ENCODE results near the gene SCGB1D1. TPM values are rescaled to one million over a fixed set of nuclear protein-coding genes. Genes with fewer than 3 reads are reported as not detected.

The SCGB1D1 gene, protein sequence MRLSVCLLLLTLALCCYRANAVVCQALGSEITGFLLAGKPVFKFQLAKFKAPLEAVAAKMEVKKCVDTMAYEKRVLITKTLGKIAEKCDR
- total RNA-seq, result not detected
- polyA plus RNA-seq, result not detected
- long read RNA-seq, donor 1, result 0 reads
- long read RNA-seq, donor 2, result 0 reads

DNA sequence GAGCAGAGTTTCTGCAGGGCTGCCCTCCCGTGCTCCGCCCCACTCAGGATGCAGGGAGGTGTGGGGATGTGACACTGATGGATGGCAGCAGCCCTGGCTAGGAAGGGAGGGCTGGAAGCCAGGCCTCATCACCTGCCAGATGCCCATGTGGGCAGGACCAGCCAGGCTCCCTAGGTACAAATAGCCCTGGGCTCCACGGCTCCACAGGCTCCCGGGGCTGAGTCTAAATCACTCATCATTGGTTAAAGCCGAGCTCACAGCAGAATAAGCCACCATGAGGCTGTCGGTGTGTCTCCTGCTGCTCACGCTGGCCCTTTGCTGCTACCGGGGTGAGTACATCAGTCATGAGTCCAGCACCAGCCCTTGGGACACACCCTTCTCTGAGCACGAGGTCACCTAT, at the start of gene SCGB1D1:
TSS of gene SCGB1D1 (plus strand) at position 206 of the 400 bp plus-strand sequence. CDS start at position 275, 69 bp downstream.
- no peak within 1 kb of the TSS for H3K27ac ChIP-seq (ENCODE audit: low read depth in 1 of 2, low read length in 2 of 2)
- H3K27me3 ChIP-seq (ENCODE audit: control insufficient read depth in 1 of 2, insufficient read depth in 2 of 2, low read length in 1 of 2), result no peaks in the 10 kb centered on the region
- intact Hi-C loops (cut with DNase I), result no loop called here
- 56 to 64% methylated on average over 9 of the region's 9 CpGs for WGBS, 2 donors
- no peaks in the 10 kb centered on the region for H3K9me3 ChIP-seq (ENCODE audit: control insufficient read depth, low read length)
- DNase-seq, result no peak
- no peaks in the 10 kb centered on the region for H3K4me1 ChIP-seq (ENCODE audit: control insufficient read depth in 1 of 2, insufficient read depth in 2 of 2, low read length in 2 of 2)
- no peaks in the 10 kb centered on the region for H3K36me3 ChIP-seq (ENCODE audit: control insufficient read depth in 1 of 2, insufficient read depth in 2 of 2, low read length in 1 of 2)
- H3K4me3 ChIP-seq (ENCODE audit: low read length in 2 of 2), result no peak within 1 kb of the TSS
- ATAC-seq (ENCODE audit: low FRiP score), result no peak

DNA sequence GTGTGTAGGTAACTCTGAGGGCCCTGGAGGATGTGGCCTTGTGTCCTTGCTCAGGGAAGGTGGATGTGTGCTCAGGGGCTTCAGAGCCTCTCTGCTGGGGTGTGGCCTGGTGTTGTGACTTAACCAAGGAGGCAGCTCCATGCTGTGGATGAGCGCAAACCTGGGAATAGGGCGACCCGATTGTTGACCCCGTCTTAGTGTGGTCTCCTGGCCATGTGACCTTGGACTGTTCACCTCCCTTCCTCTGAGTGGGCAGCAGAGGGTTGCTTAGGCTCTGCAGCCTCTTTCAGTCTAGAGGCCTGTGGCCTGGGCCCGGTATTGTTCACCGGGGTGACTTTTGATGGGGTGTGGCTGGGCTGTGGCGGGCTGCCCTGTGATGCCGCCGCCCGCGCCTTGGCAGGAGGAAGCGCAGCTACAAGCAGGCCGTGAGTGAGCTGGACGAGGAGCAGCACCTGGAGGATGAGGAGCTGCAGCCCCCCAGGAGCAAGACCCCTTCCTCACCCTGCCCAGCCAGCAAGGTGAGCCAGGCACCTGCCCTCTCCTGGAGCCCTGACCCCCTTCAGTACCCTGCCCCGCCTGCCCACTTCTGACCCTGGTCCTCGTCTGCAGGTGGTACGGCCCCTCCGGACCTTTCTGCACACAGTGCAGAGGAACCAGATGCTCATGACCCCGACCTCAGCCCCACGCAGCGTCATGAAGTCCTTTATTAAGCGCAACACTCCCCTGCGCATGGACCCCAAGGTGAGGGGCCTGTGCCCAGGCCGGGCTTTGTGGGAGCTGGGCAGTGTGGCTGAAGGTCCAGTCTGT, 49.5 kb upstream of the SCGB1D1 start:
- no peaks in the 10 kb centered on the region for H3K9me3 ChIP-seq (ENCODE audit: control insufficient read depth, low read length)
- DNase-seq, result peak in 1 of 2 donors; percentile 69
- H3K27ac ChIP-seq (ENCODE audit: low read depth in 1 of 2, low read length in 2 of 2), result no peak overlapping the region
- H3K4me1 ChIP-seq (ENCODE audit: control insufficient read depth in 1 of 2, insufficient read depth in 2 of 2, low read length in 2 of 2), result no peaks in the 10 kb centered on the region
- peaks cover 0 to 4% of the 10 kb centered on the region in 2 donors for H3K36me3 ChIP-seq (ENCODE audit: control insufficient read depth in 1 of 2, insufficient read depth in 2 of 2, low read length in 1 of 2)
- WGBS, 2 donors, result 96 to 97% methylated on average over 24 of the region's 24 CpGs
- ATAC-seq (ENCODE audit: low FRiP score), result no peak
- no peak overlapping the region for H3K4me3 ChIP-seq (ENCODE audit: low read length in 2 of 2)
- intact Hi-C loops (cut with DNase I), result no loop called here
- no peaks in the 10 kb centered on the region for H3K27me3 ChIP-seq (ENCODE audit: control insufficient read depth in 1 of 2, insufficient read depth in 2 of 2, low read length in 1 of 2)

DNA sequence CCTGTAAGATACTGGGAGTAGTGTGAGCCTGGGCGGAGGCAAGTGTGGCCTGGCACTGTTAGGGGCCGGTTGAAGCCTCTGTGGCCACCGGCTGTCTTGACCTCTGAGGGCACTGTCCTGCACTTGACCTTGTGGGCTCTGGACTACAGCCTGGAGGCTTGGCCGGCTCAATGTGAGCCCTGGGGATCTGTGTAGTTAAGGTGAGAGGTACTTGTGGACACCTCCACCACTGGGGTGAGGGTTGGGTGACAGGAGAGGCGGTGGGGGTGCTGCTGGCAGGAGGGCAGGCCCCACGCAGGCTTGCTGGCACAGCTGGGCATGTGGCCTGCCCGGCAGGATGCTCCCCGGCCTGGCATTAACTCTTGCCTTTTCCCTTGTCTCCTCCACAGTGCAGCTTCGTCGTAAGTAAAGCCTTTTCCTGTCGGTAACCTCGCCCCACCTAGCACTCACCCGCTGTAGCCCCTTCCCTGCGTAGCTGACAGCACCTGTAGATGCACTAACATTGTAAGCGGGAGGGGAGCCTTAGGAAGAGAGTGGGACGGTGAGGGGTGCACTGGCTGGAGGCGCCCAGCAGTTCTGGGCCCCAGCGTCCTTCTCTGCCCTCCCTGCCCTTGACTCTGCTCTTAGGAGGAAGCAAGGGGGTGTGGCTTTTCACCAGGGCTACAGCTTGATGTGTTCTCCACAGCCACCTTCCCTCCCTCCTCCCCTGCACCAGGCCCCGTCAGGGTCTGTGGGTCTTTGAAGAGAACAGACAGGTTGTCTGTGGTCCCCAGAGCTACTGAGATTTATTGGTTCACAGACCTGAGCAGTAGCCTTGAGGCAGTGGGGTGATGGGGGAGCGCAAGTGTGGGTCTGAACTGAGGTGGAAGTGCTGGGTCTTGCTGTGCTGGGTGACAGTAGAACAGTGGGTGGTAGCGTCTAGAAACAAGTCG, 48.6 kb upstream of the SCGB1D1 start:
- DNase-seq, result peak in 1 of 2 donors; percentile 32
- no peak overlapping the region for H3K27ac ChIP-seq (ENCODE audit: low read depth in 1 of 2, low read length in 2 of 2)
- H3K4me3 ChIP-seq (ENCODE audit: low read length in 2 of 2), result no peak overlapping the region
- WGBS, 2 donors, result 90 to 92% methylated on average over 22 of the region's 22 CpGs
- no peaks in the 10 kb centered on the region for H3K4me1 ChIP-seq (ENCODE audit: control insufficient read depth in 1 of 2, insufficient read depth in 2 of 2, low read length in 2 of 2)
- no peaks in the 10 kb centered on the region for H3K9me3 ChIP-seq (ENCODE audit: control insufficient read depth, low read length)
- H3K36me3 ChIP-seq (ENCODE audit: control insufficient read depth in 1 of 2, insufficient read depth in 2 of 2, low read length in 1 of 2), result peaks cover 0 to 6% of the 10 kb centered on the region in 2 donors
- intact Hi-C loops (cut with DNase I), result no loop called here
- no peak for ATAC-seq (ENCODE audit: low FRiP score)
- no peaks in the 10 kb centered on the region for H3K27me3 ChIP-seq (ENCODE audit: control insufficient read depth in 1 of 2, insufficient read depth in 2 of 2, low read length in 1 of 2)

DNA sequence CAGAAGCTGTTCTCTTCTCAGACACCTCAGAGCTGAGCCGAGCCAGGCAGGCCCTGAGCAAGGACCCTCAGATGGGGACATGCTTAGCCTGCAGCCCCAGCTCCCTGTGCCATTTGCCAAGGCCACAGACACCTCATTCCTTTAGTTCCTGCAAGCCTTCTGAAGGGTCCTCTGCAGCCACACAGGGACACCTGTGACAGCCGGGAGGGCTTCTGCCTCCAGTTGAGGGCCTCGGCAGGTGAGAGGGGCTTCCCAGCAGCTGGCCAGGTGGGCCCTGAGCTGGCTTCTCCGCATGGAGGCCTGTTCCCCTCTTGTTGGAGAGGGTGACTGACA, 48.0 kb upstream of the SCGB1D1 start:
- Histone ChIP-seq H3K4me1 (ENCODE audit: control insufficient read depth in 1 of 2, insufficient read depth in 2 of 2, low read length in 2 of 2) (no peaks in the 10 kb centered on the region), H3K27me3 (ENCODE audit: control insufficient read depth in 1 of 2, insufficient read depth in 2 of 2, low read length in 1 of 2) (no peaks in the 10 kb centered on the region), H3K27ac (ENCODE audit: low read depth in 1 of 2, low read length in 2 of 2) (no peak overlapping the region), H3K4me3 (ENCODE audit: low read length in 2 of 2) (no peak overlapping the region), H3K36me3 (ENCODE audit: control insufficient read depth in 1 of 2, insufficient read depth in 2 of 2, low read length in 1 of 2) (peaks cover 0 to 10% of the 10 kb centered on the region in 2 donors), H3K9me3 (ENCODE audit: control insufficient read depth, low read length) (no peaks in the 10 kb centered on the region)
- intact Hi-C loops (cut with DNase I), result no loop called here
- 95% methylated on average over 4 of the region's 4 CpGs for WGBS, 2 donors
- ATAC-seq (ENCODE audit: low FRiP score) (no peak), DNase-seq (peak in 1 of 2 donors; percentile 59)

DNA sequence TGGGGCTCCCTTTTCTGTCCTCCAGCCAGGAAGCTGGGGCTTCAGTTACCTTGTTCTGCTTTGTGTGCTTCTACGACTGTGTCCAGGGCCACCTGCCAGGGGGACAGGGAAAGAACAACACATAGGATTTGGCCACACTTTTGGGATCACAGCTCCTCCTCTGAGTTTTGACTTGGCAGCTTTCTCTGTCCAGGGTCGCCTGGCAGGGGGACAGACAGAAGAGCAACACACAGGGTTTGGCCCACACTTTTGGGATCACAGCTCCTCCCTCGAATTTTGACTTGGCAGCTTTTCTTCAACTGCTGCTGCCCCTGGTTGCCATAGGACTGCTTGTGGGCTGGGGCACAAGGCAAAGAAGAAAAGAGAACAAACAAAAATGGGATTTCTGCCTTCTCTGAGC, 47.1 kb upstream of the SCGB1D1 start:
- no peak overlapping the region for H3K27ac ChIP-seq (ENCODE audit: low read depth in 1 of 2, low read length in 2 of 2)

DNA sequence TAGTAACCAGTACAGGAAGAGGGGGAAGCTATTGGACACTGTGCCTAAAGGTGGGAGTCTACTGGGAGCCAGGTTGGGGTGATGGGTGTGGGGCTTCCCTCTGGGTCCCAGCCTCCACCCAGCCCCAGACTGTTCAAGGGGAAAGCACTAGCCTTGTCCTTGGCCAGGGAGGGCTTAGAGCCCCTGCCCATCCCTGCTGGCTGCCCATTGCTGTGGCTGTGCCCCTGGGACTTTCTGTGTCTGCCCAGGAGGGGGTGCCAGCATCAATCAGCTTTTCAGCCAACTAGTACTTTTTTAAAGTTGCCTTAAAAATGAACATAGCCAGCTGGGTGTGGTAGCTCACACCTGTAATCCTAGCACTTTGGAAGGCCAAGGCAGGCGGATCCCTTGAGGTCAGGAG, 46.3 kb upstream of the SCGB1D1 start:
- H3K36me3 ChIP-seq (ENCODE audit: control insufficient read depth in 1 of 2, insufficient read depth in 2 of 2, low read length in 1 of 2), result peaks cover 0 to 10% of the 10 kb centered on the region in 2 donors
- peak; percentile 26 to 55 for DNase-seq
- no peak overlapping the region for H3K4me3 ChIP-seq (ENCODE audit: low read length in 2 of 2)

More for the DNA sequence above, 47.1 kb upstream of the SCGB1D1 start:
- peak; percentile 52 to 75 for DNase-seq
- 1 to 8% methylated on average over 3 of the region's 3 CpGs for WGBS, 2 donors
- H3K9me3 ChIP-seq (ENCODE audit: control insufficient read depth, low read length), result no peaks in the 10 kb centered on the region
- no peaks in the 10 kb centered on the region for H3K27me3 ChIP-seq (ENCODE audit: control insufficient read depth in 1 of 2, insufficient read depth in 2 of 2, low read length in 1 of 2)
- H3K36me3 ChIP-seq (ENCODE audit: control insufficient read depth in 1 of 2, insufficient read depth in 2 of 2, low read length in 1 of 2), result peaks cover 0 to 10% of the 10 kb centered on the region in 2 donors
- H3K4me1 ChIP-seq (ENCODE audit: control insufficient read depth in 1 of 2, insufficient read depth in 2 of 2, low read length in 2 of 2), result no peaks in the 10 kb centered on the region
- intact Hi-C loops (cut with DNase I), result no loop called here
- ATAC-seq (ENCODE audit: low FRiP score), result no peak
- H3K4me3 ChIP-seq (ENCODE audit: low read length in 2 of 2), result no peak overlapping the region

DNA sequence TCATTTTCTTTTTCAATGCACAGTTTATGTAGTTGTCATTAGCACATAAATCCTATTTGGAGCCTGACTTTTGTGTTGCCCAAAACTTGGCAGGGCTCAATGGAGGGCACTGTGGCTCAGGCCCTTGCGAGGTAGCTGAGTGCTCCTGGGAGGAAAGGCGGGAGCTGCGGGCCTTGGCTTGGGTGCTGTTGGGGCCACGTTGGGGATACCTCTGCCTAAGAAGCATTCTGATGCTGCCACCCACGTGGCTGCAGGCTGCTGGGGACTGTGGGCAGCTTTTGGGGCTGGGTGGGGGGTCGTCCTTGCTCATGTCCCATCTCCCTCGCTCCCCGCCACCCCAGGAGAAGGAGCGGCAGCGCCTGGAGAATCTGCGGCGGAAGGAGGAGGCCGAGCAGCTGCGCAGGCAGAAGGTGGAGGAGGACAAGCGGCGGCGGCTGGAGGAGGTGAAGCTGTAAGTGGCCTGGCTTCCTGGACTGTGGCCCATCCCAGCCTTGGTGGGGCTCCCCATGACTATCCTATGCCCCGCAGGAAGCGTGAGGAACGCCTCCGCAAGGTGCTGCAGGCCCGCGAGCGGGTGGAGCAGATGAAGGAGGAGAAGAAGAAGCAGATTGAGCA, 45.3 kb upstream of the SCGB1D1 start:
- no peaks in the 10 kb centered on the region for H3K27me3 ChIP-seq (ENCODE audit: control insufficient read depth in 1 of 2, insufficient read depth in 2 of 2, low read length in 1 of 2)
- 96 to 97% methylated on average over 21 to 24 of the region's 24 CpGs for WGBS, 2 donors
- peaks cover 0 to 10% of the 10 kb centered on the region in 2 donors for H3K36me3 ChIP-seq (ENCODE audit: control insufficient read depth in 1 of 2, insufficient read depth in 2 of 2, low read length in 1 of 2)
- H3K27ac ChIP-seq (ENCODE audit: low read depth in 1 of 2, low read length in 2 of 2), result no peak overlapping the region
- H3K4me1 ChIP-seq (ENCODE audit: control insufficient read depth in 1 of 2, insufficient read depth in 2 of 2, low read length in 2 of 2), result no peaks in the 10 kb centered on the region
- intact Hi-C loops (cut with DNase I), result no loop called here
- DNase-seq (peak; percentile 29 to 73), ATAC-seq (ENCODE audit: low FRiP score) (no peak)
- H3K9me3 ChIP-seq (ENCODE audit: control insufficient read depth, low read length), result no peaks in the 10 kb centered on the region
- H3K4me3 ChIP-seq (ENCODE audit: low read length in 2 of 2), result no peak overlapping the region

More for the DNA sequence above, 46.3 kb upstream of the SCGB1D1 start:
- intact Hi-C loops (cut with DNase I), result no loop called here
- Histone ChIP-seq H3K27me3 (ENCODE audit: control insufficient read depth in 1 of 2, insufficient read depth in 2 of 2, low read length in 1 of 2) (no peaks in the 10 kb centered on the region), H3K4me1 (ENCODE audit: control insufficient read depth in 1 of 2, insufficient read depth in 2 of 2, low read length in 2 of 2) (no peaks in the 10 kb centered on the region), H3K9me3 (ENCODE audit: control insufficient read depth, low read length) (no peaks in the 10 kb centered on the region), H3K27ac (ENCODE audit: low read depth in 1 of 2, low read length in 2 of 2) (no peak overlapping the region)
- ATAC-seq (ENCODE audit: low FRiP score), result no peak
- WGBS, 2 donors, result 95 to 100% methylated on average over 1 of the region's 1 CpG

DNA sequence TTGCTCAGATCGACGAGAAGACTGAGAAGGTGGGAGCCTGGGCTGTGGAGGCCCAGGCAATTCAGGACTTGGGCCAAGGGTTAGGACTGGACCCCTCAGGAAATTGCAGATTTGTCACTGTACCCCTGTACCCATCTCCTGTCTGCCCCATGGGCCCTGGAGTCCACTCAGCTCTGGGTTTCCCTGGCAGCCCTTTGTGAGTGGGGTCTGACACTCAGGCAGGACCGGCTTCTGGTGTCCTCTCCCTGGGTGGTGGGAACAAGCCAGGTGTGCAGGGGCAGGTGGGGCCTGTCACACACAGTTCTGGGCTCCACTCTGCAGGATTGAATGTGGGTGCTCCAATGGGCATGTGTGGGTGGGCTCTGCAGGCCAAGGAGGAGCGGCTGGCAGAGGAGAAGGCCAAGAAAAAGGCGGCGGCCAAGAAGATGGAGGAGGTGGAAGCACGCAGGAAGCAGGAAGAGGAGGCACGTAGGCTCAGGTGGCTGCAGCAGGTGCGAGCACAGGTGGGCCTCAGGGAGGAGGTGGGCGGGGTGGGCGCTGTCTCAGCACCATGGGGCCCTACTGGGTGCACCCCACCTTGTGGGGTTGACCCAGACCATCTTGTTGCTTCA, 44.6 kb upstream of the SCGB1D1 start:
- 94 to 96% methylated on average over 8 to 11 of the region's 11 CpGs for WGBS, 2 donors
- peaks cover 0 to 10% of the 10 kb centered on the region in 2 donors for H3K36me3 ChIP-seq (ENCODE audit: control insufficient read depth in 1 of 2, insufficient read depth in 2 of 2, low read length in 1 of 2)
- peak; percentile 28 to 51 for DNase-seq
- H3K27me3 ChIP-seq (ENCODE audit: control insufficient read depth in 1 of 2, insufficient read depth in 2 of 2, low read length in 1 of 2), result no peaks in the 10 kb centered on the region
- no peak overlapping the region for H3K27ac ChIP-seq (ENCODE audit: low read depth in 1 of 2, low read length in 2 of 2)
- H3K4me3 ChIP-seq (ENCODE audit: low read length in 2 of 2), result no peak overlapping the region
- no peak for ATAC-seq (ENCODE audit: low FRiP score)
- no peaks in the 10 kb centered on the region for H3K9me3 ChIP-seq (ENCODE audit: control insufficient read depth, low read length)
- intact Hi-C loops (cut with DNase I), result no loop called here
- H3K4me1 ChIP-seq (ENCODE audit: control insufficient read depth in 1 of 2, insufficient read depth in 2 of 2, low read length in 2 of 2), result no peaks in the 10 kb centered on the region

All from aorta (tissue), 5 donors.